IPS-18c (cell line): Measurements from ENCODE around the gene CNTNAP3.
"Not testable (repeated sequence)": the region's sequence is repeated elsewhere in the genome, so short reads cannot be mapped to it uniquely, and the experiment has no call there.

Source experiments
- H3K4me3 ChIP-seq: 2 replicates; pipeline ENCODE4 v1.7.0; 2013; ENCODE audit warnings: low read depth, mild to moderate bottlenecking, low read length, moderate library complexity; ENCODE audit not compliant: insufficient read depth
- H3K9me3 ChIP-seq: one replicate; pipeline ENCODE4 v1.6.1; 2013; ENCODE audit warnings: mild to moderate bottlenecking, low read length, moderate library complexity; ENCODE audit not compliant: control insufficient read depth, insufficient read depth

Gene CNTNAP3

DNA sequence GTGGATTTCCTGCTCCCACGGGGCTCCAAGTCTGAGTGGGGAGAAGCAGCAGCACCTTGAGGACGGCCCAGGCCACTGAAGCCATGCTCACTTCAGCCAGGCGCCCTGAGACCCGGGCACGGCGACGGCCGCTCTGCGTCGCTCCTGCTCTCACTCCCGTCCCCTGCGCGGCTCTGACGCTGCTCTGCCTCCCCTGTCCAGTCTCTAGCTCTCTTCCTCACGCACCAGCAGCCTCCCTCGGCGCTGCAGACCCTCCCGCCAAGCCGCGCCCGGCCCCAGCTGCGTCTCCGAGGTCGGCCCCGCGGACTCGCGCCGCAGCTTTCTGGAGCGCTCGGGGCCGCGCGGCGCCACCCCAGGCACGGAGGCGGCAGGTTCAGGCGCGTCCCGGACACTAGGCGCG is at the start of gene CNTNAP3:
Gene CNTNAP3 (minus strand): TSS at position 188 of the 400 bp plus-strand sequence. CDS start 103 bp downstream, at position 85.
- not testable (repeated sequence) for H3K4me3 ChIP-seq

GRCh38 chr9:39279995-39280394 is 8.0 kb downstream of the CNTNAP3 start:
- not testable (repeated sequence) for H3K9me3 ChIP-seq, H3K4me3 ChIP-seq

More for the DNA sequence above, at the start of gene CNTNAP3:
- H3K9me3 ChIP-seq, result not testable (repeated sequence)

DNA sequence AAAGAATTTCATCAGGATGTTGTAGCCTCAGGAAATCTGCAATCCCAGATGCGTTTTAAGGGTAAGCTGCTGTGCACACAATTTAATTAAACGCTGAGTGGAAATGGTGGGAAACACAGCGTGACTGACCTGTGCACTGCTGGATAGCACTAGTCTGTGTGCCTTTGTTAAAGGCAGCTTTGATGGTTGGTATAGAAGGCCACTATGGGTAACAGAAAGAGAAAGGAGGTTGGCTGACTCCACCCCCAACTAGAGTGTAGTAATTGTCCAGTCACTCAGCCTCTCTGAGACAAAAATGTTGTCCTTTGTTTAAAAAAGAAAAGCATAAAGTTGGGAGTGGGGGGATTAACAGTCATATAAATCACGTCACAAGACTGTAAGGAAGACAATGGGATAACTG is 45.5 kb downstream of the CNTNAP3 start:
- not testable (repeated sequence) for H3K4me3 ChIP-seq, H3K9me3 ChIP-seq

DNA sequence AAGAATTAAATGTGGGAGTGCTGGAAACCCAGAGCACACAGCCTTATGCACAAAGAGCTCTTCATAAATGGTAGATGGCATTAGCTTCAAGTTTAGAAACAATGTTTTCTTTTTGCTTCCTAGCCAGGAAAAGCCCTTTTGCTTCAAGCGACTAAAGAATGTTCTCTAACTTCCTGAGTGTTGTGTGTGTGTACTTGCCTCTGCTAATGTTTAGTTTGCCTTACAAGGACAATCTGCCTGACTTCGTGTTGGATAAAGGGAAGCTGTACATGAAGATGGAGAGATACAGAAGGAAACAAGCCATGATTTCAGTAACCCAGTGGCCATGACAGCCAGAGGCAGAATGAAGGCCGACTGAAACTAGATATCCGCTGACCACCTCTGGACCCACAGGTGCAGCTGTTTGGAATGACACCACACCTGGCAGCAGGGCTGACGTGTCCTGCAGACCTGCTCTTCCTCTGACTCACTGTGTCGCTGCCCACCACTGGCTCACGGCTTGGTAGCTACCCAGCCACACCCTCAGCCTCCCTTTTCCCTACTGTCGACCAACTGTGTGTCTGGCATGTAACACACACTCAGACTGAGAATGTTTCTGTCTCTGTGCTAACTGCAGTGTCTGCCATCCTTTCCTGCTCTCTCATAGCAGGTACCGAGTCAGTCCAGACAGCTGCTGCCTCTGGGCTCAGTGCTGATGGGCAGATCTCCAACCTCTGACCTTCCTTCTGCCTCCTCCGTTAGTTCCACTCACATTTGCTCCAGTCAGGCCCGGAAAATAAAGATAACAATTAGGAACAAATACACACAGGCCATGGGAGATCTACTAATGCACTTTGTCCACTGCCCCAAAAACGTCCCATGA is 55.6 kb downstream of the CNTNAP3 start:
- H3K9me3 ChIP-seq, H3K4me3 ChIP-seq: not testable (repeated sequence)

GRCh38 chr9:39215976-39216375 is 72.0 kb downstream of the CNTNAP3 start:
- H3K9me3 ChIP-seq, H3K4me3 ChIP-seq: not testable (repeated sequence)

DNA sequence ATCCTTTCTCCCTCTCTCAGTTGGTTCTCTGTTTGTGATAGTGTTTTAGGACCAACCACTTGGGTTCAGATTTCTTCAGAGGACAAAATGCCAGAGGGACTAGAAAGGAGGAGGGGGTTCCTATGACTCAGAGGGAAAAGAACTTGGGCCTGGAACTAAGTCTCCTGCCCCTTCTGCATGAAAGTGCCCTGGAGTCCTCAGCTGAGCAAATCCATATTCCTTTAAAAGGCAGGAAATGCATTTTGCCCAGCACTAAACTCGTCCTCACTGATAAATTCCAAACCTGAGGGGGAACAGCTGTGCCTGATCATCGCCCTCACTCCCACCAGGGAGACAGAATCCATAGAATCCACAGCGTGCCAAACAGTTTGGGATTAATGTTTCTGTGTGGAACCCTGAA is 78.2 kb downstream of the CNTNAP3 start:
- H3K9me3 ChIP-seq, H3K4me3 ChIP-seq: not testable (repeated sequence)

DNA sequence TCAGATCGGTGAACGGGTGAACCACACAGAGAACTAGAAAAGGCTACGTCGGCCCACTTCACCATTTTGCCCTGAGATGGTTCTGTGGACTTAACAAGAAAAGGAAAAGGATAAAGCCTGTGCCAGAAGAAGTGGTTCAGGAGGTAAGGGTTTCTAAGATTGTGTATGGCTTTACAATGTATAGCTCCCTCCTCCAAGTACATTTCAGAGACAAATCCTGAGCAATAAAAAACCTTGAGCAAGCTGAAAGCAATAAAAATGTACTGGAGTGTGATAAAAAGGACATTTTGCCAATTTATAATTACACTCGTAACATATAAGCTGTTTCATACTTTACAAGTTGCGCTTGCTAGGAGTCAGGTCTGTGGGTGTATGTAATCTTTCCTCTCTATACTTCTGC is 81.3 kb downstream of the CNTNAP3 start:
- not testable (repeated sequence) for H3K4me3 ChIP-seq, H3K9me3 ChIP-seq

DNA sequence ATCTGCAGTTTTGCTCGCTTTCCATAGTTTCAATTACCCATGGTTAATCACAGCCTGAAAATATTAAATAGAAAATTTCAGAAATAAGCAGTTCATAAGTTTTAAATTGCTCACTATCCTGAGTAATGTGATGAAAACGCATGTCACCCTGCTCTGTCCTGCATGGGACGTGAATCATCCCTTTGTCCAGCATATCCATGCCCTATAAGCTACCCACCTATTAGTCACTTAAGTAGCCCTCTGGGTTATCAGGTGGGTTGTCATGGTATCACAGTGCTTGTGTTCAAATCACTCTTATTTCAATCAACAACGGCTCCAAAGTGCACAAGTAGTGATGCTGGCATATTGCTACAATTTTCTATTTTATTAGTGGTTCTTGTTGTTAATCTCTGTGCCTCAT is 82.1 kb downstream of the CNTNAP3 start:
- not testable (repeated sequence) for H3K9me3 ChIP-seq, H3K4me3 ChIP-seq

DNA sequence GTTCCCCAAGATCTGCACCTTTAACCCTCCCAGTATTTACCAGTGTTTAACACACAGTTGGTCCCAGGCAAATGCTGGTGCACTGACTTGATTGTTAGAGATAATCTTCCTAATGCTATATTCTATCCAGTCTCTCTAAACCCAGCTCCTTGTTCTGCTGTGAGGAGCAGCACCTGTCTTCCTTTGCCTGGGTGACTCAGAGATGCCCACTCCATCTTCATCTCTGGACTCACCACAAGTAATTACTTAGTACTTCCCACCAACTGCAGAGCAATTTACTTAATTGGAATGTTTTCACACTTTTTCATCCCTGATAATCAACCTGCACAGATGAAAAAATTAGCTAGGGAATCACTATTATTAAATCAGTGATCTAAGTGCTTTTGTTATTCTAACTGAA is 87.6 kb downstream of the CNTNAP3 start:
- H3K9me3 ChIP-seq, H3K4me3 ChIP-seq: not testable (repeated sequence)

- H3K4me3 ChIP-seq, H3K9me3 ChIP-seq: not testable (repeated sequence)
Measured at GRCh38 chr9:39198000-39198709, 89.8 kb downstream of the CNTNAP3 start.

DNA sequence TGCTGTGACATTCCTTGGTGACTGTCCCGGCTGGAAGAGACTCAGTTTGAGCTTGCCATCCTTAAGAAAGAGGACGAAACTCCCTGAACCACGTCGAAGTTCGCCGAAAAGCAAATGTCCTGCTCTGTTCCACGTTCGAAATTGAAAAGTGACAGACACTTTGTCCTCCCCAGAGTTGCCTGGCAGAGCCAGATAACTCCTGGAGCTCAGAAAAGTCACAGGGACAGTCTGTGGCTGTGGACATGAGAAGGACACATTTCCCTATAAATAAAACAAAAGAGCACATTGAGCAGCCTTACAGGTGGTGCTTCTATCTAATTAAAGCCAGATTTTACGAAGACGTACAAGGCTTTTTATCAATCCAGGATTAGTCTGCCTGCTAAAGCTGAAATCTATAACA is 116.6 kb downstream of the CNTNAP3 start:
- not testable (repeated sequence) for H3K9me3 ChIP-seq, H3K4me3 ChIP-seq

DNA sequence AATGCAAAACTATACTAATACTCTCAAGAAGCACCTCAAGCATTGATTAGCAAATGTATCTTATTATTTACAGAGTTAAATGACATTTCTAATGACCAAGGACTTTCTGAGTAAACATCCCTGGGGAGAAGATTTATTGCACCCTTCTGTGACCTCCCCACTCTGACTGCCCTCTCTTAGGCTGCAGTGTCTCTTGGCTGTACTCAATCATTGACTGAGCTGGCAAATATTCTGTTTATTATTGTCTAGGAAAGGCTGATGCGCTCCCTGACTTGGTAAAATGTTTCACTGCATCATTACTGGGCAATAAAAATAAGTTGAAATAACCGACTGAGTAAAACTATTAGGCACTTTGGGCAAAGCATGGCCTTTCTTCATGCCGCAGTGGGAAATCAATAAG is 130.3 kb downstream of the CNTNAP3 start:
- not testable (repeated sequence) for H3K4me3 ChIP-seq, H3K9me3 ChIP-seq

GRCh38 chr9:39132826-39133552 is 155.0 kb downstream of the CNTNAP3 start:
- H3K4me3 ChIP-seq, result not testable (repeated sequence)

GRCh38 chr9:39121401-39121800 is 166.6 kb downstream of the CNTNAP3 start:
- H3K9me3 ChIP-seq, H3K4me3 ChIP-seq: not testable (repeated sequence)

More at GRCh38 chr9:39132826-39133552, 155.0 kb downstream of the CNTNAP3 start:
- H3K9me3 ChIP-seq, result not testable (repeated sequence)

DNA sequence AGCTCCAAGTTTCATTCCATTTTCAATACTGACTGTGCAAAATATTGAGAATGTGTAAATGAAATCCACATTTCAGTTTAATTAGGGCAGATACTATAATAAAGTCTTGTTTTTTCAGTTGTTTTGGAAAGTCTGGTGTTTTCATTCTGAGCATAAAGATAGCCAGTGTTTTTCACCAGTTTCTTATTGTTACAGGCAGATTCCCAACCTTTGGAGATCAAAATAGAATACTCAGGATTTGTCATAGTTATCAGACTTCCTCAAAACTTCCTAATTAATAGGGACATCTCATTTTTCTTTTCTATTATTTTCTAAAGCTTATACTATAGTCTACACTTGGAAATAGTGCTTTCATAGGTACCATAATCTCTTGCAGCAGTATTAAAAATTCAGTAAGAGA is 176.2 kb downstream of the CNTNAP3 start:
- H3K4me3 ChIP-seq, result not testable (repeated sequence)

DNA sequence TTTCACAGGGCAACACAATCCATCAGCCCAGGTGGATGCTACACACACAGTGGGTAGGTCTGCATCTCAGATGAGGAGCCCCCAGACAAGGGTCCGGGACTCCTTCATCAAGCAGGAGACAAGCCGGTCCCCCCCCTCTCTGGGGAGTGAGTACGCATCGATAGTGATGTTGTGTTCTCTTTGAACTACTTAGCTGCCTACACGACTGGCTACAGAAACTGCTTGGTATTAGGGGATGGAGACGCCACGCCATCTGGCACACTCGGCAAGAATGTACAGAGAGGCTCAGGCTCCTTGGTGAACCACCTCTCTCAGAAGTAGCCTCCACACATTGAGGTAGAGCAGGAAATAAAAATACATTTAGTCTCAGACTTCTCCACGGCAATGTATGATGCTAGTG is 179.8 kb downstream of the CNTNAP3 start:
- no peaks in the 10 kb centered on the region for H3K9me3 ChIP-seq
- H3K4me3 ChIP-seq, result no peak overlapping the region

More for the DNA sequence above, 176.2 kb downstream of the CNTNAP3 start:
- H3K9me3 ChIP-seq, result not testable (repeated sequence)

DNA sequence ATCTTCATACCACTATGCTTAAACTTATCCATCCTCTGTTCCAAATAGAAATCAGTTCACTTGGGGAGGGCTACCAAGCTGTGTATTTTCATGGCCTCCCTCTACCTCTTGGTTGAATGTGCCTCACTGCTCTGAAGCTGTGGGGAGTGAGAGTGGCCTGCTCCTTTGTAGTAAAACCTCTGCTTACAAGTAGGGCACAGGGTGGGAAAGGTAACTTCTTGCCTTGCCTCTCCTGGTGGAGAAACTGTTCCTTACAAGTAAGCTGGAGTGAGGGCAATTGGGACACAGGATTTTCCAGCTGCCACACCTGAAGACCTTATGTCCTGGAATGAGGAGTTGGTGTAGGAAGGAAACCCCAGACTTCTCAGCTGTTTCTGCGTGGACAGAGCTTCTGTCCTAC is 190.8 kb downstream of the CNTNAP3 start:
- not testable (repeated sequence) for H3K9me3 ChIP-seq, H3K4me3 ChIP-seq

- H3K9me3 ChIP-seq, H3K4me3 ChIP-seq: not testable (repeated sequence)
Measured at GRCh38 chr9:39085311-39085710, 202.7 kb downstream of the CNTNAP3 start.
